Measurements from ENCODE around the gene KIR2DL4. TPM values are rescaled to one million over a fixed set of nuclear protein-coding genes. Genes with fewer than 3 reads are reported as not detected.
"Not testable (repeated sequence)": the region's sequence is repeated elsewhere in the genome, so short reads cannot be mapped to it uniquely, and the experiment has no call there.

KIR2DL4 gene
- total and polyA plus RNA-seq, 9 donors: 0.23 TPM; not detected in 8

DNA sequence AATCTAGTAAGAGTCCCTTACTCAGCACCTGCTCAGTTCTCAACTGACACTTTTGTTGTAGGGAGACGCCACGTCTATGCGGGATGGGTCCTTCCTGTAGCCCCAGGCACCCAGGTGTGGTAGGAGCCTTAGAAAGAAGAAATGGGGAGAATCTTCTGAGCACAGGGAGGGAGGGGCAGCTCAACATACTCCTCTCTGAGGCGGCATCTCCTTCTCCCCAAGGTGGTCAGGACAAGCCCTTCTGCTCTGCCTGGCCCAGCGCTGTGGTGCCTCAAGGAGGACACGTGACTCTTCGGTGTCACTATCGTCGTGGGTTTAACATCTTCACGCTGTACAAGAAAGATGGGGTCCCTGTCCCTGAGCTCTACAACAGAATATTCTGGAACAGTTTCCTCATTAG lies 1.2 kb downstream of the KIR2DL4 start:
- Histone ChIP-seq H3K27me3 (no peaks in the 10 kb centered on the region), H3K4me1 (ENCODE audit: insufficient read depth) (no peaks in the 10 kb centered on the region), H3K4me3 (no peak overlapping the region), H3K9me3 (no peaks in the 10 kb centered on the region), H3K36me3 (no peaks in the 10 kb centered on the region), H3K27ac (no peak overlapping the region)
- DNase-seq: no peak
- WGBS, 3 donors: 85 to 89% (median 85%) methylated on average over 10 of the region's 10 CpGs
- intact Hi-C loops (cut with DNase I): no loop called here
- TF ChIP-seq, protein P1, sequence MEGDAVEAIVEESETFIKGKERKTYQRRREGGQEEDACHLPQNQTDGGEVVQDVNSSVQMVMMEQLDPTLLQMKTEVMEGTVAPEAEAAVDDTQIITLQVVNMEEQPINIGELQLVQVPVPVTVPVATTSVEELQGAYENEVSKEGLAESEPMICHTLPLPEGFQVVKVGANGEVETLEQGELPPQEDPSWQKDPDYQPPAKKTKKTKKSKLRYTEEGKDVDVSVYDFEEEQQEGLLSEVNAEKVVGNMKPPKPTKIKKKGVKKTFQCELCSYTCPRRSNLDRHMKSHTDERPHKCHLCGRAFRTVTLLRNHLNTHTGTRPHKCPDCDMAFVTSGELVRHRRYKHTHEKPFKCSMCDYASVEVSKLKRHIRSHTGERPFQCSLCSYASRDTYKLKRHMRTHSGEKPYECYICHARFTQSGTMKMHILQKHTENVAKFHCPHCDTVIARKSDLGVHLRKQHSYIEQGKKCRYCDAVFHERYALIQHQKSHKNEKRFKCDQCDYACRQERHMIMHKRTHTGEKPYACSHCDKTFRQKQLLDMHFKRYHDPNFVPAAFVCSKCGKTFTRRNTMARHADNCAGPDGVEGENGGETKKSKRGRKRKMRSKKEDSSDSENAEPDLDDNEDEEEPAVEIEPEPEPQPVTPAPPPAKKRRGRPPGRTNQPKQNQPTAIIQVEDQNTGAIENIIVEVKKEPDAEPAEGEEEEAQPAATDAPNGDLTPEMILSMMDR (IDR thresholded peaks at IDR 0.05): no peak
- TF ChIP-seq POLR2A (IDR thresholded peaks at IDR 0.05): no peak
- no peak for TF ChIP-seq EP300 (IDR thresholded peaks at IDR 0.05)

DNA sequence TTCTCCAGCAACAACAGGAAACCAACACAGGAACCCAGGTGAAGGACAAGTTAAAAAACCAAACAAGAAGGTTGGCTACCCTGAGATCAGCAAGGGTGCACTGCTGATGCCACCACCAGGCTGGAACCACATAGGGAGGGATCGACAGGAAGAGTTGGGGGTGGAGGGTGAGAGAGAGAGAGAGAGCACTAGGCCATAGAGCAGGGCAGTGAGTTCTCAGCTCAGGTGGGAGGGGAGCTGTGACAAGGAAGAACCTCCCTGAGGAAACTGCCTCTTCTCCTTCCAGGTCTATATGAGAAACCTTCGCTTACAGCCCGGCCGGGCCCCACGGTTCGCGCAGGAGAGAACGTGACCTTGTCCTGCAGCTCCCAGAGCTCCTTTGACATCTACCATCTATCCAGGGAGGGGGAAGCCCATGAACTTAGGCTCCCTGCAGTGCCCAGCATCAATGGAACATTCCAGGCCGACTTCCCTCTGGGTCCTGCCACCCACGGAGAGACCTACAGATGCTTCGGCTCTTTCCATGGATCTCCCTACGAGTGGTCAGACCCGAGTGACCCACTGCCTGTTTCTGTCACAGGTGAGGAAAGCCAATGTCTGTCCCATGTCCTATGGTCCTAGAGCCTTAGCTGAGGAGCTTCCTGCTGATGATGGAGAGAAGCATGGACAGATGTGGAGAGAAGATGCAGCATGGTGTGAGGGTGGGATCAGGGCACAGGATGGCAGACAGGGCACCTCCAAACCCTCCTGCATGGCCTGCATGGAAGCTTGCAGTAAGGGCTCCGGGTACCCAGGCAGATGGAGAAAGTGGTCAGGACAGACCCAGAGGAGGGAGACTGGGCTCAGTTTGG lies 2.5 kb downstream of the KIR2DL4 start:
- 75 to 85% (median 82%) methylated on average over 14 of the region's 14 CpGs for WGBS, 3 donors
- Histone ChIP-seq H3K4me3 (no peak overlapping the region), H3K27me3 (no peaks in the 10 kb centered on the region), H3K4me1 (ENCODE audit: insufficient read depth) (no peaks in the 10 kb centered on the region), H3K36me3 (no peaks in the 10 kb centered on the region), H3K27ac (no peak overlapping the region), H3K9me3 (no peaks in the 10 kb centered on the region)
- TF ChIP-seq EP300 (IDR thresholded peaks at IDR 0.05): no peak
- TF ChIP-seq, protein P1 (IDR thresholded peaks at IDR 0.05): no peak
- no peak for TF ChIP-seq POLR2A (IDR thresholded peaks at IDR 0.05)
- DNase-seq: no peak
- intact Hi-C loops (cut with DNase I): no loop called here

DNA sequence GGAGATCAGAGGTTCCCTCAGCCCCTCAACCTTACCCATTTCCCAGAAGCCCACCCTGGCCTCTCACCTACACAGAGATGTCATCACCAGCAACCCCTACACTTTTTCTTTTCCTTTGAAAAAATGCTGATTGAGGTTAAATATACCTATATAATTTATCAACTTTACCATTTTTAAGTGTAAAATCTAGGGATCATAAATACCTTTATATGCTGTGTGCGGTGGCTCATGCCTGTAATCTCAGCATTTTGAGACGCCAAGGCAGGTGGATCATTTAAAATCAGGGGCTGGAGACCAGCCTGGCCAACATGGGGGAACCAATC lies 3.1 kb downstream of the KIR2DL4 start:
- intact Hi-C loops (cut with DNase I): no loop called here
- DNase-seq: no peak
- no peaks in the 10 kb centered on the region for H3K9me3 ChIP-seq
- no peaks in the 10 kb centered on the region for H3K36me3 ChIP-seq
- 44 to 79% (median 54%) methylated on average over 2 of the region's 2 CpGs for WGBS, 3 donors
- H3K27ac ChIP-seq: no peak overlapping the region
- no peaks in the 10 kb centered on the region for H3K4me1 ChIP-seq (ENCODE audit: insufficient read depth)
- H3K27me3 ChIP-seq: no peaks in the 10 kb centered on the region
- no peak for TF ChIP-seq POLR2A (IDR thresholded peaks at IDR 0.05)
- no peak for TF ChIP-seq EP300 (IDR thresholded peaks at IDR 0.05)
- TF ChIP-seq, protein P1 (IDR thresholded peaks at IDR 0.05): no peak
- no peak overlapping the region for H3K4me3 ChIP-seq

DNA sequence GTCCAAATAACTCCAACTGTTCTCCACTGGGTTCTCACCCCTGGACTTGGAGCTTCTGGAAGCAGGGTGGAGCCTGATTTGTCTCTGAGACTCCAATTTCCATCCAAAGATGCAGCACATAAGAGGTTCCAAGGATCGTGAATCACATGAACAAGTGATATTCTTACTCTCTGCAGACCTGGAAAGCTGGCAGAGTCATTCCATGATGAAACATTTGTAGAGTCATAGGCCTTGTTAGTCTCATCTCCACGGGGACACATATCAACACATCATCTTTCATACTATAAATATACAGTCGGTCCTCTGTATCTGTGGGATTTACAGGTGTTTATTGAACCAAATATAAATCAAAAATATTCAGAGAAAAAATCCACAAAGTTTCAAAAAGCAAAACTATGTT lies 11.2 kb downstream of the KIR2DL4 start:
- H3K9me3 ChIP-seq; H3K36me3 ChIP-seq; DNase-seq; H3K27me3 ChIP-seq; H3K27ac ChIP-seq; H3K4me1 ChIP-seq (ENCODE audit: insufficient read depth); intact Hi-C loops (cut with DNase I); H3K4me3 ChIP-seq: not testable (repeated sequence)
- WGBS, 3 donors: 61 to 73% (median 63%) methylated on average over 3 of the region's 3 CpGs

DNA sequence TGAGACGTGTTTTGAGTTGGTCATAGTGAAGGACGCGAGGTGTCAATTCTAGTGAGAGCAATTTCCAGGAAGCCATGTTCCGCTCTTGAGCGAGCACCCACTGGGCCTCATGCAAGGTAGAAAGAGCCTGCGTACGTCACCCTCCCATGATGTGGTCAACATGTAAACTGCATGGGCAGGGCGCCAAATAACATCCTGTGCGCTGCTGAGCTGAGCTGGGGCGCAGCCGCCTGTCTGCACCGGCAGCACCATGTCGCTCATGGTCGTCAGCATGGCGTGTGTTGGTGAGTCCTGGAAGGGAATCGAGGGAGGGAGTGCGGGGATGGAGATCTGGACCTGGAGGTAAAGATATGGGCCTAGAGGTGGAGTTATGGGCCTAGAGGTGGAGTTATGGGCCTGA lies 12.8 kb downstream of the KIR2DL4 start, which contains the start of gene KIR3DL1:
TSS of gene KIR3DL1 (plus strand) at position 218 of the 400 bp plus-strand sequence.
- H3K36me3 ChIP-seq; H3K4me3 ChIP-seq; H3K27ac ChIP-seq; intact Hi-C loops (cut with DNase I); H3K4me1 ChIP-seq (ENCODE audit: insufficient read depth); H3K9me3 ChIP-seq; H3K27me3 ChIP-seq; DNase-seq: not testable (repeated sequence)
- 86 to 90% (median 89%) methylated on average over 17 of the region's 17 CpGs for WGBS, 3 donors
